HepG2 (cell line): ENCODE measurements around the gene WDR59. TPM values are rescaled to one million over a fixed set of nuclear protein-coding genes. Genes with fewer than 3 reads are reported as not detected.

Source experiments
- DNMT3B ChIP-seq: conservative IDR thresholded peaks from 2 replicates; pipeline ENCODE4 v1.6.1; 2016; ENCODE audit warnings: missing biosample characterization, control low read depth
- GATAD2A ChIP-seq: IDR thresholded peaks from 2 replicates; pipeline ENCODE4 v1.6.1; 2016
- HDAC1 ChIP-seq: sonication (generic); formaldehyde crosslinking; IDR thresholded peaks from 2 replicates; pipeline ENCODE4 v1.5.1; 2020; ENCODE audit warnings: mild to moderate bottlenecking, missing genetic modification reagents
- ISL2 ChIP-seq: sonication (generic); formaldehyde crosslinking; IDR thresholded peaks from 2 replicates; pipeline ENCODE4 v1.5.0; 2020; ENCODE audit warnings: missing genetic modification reagents
- POLR2AphosphoS5 ChIP-seq: IDR thresholded peaks from 2 replicates; pipeline ENCODE4 v1.6.1; 2012; ENCODE audit warnings: low read depth, low read length
- RFXAP ChIP-seq: sonication (generic); formaldehyde crosslinking; IDR thresholded peaks from 2 replicates; pipeline ENCODE4 v1.4.0; 2020; ENCODE audit warnings: missing genetic modification reagents, borderline replicate concordance
- SUZ12 ChIP-seq: fragments of 150-350 bp; IDR thresholded peaks from 2 replicates; pipeline ENCODE4 v1.6.1; 2014; ENCODE audit warnings: low read depth, low read length
- TBX2 ChIP-seq: sonication (generic); formaldehyde crosslinking; IDR thresholded peaks from 2 replicates; pipeline ENCODE4 v1.5.0; 2020; ENCODE audit warnings: missing genetic modification reagents, mild to moderate bottlenecking, borderline replicate concordance
- ZNF274 ChIP-seq: sonication (generic); formaldehyde crosslinking; IDR thresholded peaks from 2 replicates; pipeline ENCODE4 v1.5.1; 2020; ENCODE audit warnings: mild to moderate bottlenecking, missing genetic modification reagents
- ZNF451 ChIP-seq: sonication (generic); formaldehyde crosslinking; IDR thresholded peaks from 2 replicates; pipeline ENCODE4 v1.5.0; 2020; ENCODE audit warnings: mild to moderate bottlenecking, missing genetic modification reagents
- polyA plus RNA-seq, 8 experiments: library from polyadenylated mRNA; depleted of rRNA in 3 of 8; stranded (reverse) in 7 of 8; unstranded in 1 of 8; fragments of >200 nt; fragmentation: Illumina TruSeq in 4 of 8; extraction: Trizol in 4 of 8; gene quantifications; 2 replicates each; pipeline versions ENCODE4 v1.2.1 to v1.2.3, GENCODE V29; 2011 to 2016; ENCODE audit warnings: low read depth in 4 of 8, missing spikeins in 1 of 8, mixed read lengths in 1 of 8; ENCODE audit not compliant: insufficient read depth in 1 of 8
- total RNA-seq, 5 experiments: library from RNA; depleted of rRNA; stranded (reverse); fragments of >200 nt; fragmentation: Illumina TruSeq; extraction: Trizol; gene quantifications; 2 replicates each; pipeline ENCODE4 v1.2.3, GENCODE V29; 2016; ENCODE audit warnings: low read depth in 1 of 5
- TF ChIP-seq, protein P1 (sequence below): sonication (generic); formaldehyde crosslinking; IDR thresholded peaks from 2 replicates; pipeline ENCODE4 v1.4.0; 2020; ENCODE audit warnings: missing genetic modification reagents
- TF ChIP-seq, protein P2 (sequence below), 2 experiments: sonication (generic) in 1 of 2; formaldehyde crosslinking in 1 of 2; IDR thresholded peaks; 2 replicates each; pipeline versions ENCODE4 v1.6.1 to v1.9.0; 2014 to 2022; ENCODE audit warnings: antibody characterized with exemption in 1 of 2, borderline replicate concordance in 1 of 2, inconsistent platforms in 1 of 2, low read depth in 1 of 2, missing genetic modification reagents in 1 of 2
- TF ChIP-seq, protein P3 (sequence below): fragments of 450-650 bp; IDR thresholded peaks from 2 replicates; pipeline ENCODE4 v1.6.1; 2016
- TF ChIP-seq, protein P4 (sequence below): sonication (generic); formaldehyde crosslinking; IDR thresholded peaks from 2 replicates; pipeline ENCODE4 v1.5.1; 2020; ENCODE audit warnings: missing genetic modification reagents, mild to moderate bottlenecking, borderline replicate concordance
- TF ChIP-seq, protein P5 (sequence below): sonication (generic); formaldehyde crosslinking; IDR thresholded peaks from 2 replicates; pipeline ENCODE4 v1.4.0; 2020; ENCODE audit warnings: missing genetic modification reagents

The WDR59 gene
- total and polyA plus RNA-seq, 2 of the 13 experiments (the other 11 are each of a cell fraction or from before 2014, with no cell fraction given) = 65.2 to 306 TPM

DNA sequence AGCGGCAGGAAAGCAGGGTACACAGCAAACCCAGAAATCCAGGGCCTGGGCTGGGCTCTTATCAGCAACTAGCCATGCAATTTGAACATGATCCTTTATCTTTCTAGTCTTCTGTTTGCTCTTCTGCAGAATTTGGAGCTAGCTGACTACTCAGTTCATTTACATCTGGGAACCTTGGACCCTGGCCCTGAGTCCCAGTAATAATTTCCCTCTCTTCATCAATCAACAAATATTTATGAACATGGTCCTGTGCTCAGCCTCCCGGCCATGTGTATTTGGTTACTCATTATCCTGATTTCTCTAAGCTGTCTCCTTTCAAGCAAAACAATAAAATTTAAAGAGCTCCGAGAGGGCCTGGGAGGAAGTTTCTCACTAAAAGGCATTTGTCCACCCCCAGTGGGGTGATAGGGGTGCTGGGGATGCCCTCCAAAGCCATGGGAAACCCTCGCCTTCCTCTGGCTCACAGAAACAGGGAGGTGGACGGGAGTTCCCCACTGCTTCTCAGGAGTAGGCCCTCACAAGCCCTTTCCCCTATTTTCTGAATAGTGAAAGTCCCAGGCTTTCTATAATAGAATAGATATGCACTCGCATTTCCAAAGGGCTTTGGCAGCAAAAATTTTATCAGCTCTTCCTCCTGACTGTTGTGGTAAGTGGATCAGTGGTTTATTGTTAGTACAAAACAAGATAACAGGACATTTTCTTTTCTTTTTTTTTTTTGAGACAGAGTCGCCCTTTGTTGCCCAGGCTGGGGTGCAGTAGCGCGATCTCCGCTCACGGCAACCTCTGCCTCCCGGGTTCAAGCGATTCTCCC lies 6.9 kb upstream of the WDR59 start (continued):
- TF ChIP-seq, protein P1, sequence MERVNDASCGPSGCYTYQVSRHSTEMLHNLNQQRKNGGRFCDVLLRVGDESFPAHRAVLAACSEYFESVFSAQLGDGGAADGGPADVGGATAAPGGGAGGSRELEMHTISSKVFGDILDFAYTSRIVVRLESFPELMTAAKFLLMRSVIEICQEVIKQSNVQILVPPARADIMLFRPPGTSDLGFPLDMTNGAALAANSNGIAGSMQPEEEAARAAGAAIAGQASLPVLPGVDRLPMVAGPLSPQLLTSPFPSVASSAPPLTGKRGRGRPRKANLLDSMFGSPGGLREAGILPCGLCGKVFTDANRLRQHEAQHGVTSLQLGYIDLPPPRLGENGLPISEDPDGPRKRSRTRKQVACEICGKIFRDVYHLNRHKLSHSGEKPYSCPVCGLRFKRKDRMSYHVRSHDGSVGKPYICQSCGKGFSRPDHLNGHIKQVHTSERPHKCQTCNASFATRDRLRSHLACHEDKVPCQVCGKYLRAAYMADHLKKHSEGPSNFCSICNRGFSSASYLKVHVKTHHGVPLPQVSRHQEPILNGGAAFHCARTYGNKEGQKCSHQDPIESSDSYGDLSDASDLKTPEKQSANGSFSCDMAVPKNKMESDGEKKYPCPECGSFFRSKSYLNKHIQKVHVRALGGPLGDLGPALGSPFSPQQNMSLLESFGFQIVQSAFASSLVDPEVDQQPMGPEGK (CRISPR knock-in tag) = peak; percentile 40
- TF ChIP-seq RFXAP (CRISPR knock-in tag) = 0 out of 2 replicates have a peak, but pooled peaks have one; percentile 46
- TF ChIP-seq ZNF451 (CRISPR knock-in tag) = peak; percentile 21; the same call in 1 of the 2 replicates
- TF ChIP-seq, protein P2, sequence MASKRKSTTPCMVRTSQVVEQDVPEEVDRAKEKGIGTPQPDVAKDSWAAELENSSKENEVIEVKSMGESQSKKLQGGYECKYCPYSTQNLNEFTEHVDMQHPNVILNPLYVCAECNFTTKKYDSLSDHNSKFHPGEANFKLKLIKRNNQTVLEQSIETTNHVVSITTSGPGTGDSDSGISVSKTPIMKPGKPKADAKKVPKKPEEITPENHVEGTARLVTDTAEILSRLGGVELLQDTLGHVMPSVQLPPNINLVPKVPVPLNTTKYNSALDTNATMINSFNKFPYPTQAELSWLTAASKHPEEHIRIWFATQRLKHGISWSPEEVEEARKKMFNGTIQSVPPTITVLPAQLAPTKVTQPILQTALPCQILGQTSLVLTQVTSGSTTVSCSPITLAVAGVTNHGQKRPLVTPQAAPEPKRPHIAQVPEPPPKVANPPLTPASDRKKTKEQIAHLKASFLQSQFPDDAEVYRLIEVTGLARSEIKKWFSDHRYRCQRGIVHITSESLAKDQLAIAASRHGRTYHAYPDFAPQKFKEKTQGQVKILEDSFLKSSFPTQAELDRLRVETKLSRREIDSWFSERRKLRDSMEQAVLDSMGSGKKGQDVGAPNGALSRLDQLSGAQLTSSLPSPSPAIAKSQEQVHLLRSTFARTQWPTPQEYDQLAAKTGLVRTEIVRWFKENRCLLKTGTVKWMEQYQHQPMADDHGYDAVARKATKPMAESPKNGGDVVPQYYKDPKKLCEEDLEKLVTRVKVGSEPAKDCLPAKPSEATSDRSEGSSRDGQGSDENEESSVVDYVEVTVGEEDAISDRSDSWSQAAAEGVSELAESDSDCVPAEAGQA (IDR thresholded peaks at IDR 0.05; ENCODE audit: low read depth) = no peak
- TF ChIP-seq, protein P2 (CRISPR knock-in tag; IDR thresholded peaks at IDR 0.05; ENCODE audit: borderline replicate concordance) = peak; percentile 89; the same call in 1 of the 2 replicates
- no peak for TF ChIP-seq ZNF274 (CRISPR knock-in tag)
- TF ChIP-seq GATAD2A (CRISPR knock-in tag) = peak; percentile 96
- peak; percentile 97 for TF ChIP-seq TBX2 (CRISPR knock-in tag)
- TF ChIP-seq DNMT3B (CRISPR knock-in tag) = peak; percentile 81
- TF ChIP-seq, protein P3, sequence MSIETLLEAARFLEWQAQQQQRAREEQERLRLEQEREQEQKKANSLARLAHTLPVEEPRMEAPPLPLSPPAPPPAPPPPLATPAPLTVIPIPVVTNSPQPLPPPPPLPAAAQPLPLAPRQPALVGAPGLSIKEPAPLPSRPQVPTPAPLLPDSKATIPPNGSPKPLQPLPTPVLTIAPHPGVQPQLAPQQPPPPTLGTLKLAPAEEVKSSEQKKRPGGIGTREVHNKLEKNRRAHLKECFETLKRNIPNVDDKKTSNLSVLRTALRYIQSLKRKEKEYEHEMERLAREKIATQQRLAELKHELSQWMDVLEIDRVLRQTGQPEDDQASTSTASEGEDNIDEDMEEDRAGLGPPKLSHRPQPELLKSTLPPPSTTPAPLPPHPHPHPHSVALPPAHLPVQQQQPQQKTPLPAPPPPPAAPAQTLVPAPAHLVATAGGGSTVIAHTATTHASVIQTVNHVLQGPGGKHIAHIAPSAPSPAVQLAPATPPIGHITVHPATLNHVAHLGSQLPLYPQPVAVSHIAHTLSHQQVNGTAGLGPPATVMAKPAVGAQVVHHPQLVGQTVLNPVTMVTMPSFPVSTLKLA = peak; percentile 56
- TF ChIP-seq, protein P4, sequence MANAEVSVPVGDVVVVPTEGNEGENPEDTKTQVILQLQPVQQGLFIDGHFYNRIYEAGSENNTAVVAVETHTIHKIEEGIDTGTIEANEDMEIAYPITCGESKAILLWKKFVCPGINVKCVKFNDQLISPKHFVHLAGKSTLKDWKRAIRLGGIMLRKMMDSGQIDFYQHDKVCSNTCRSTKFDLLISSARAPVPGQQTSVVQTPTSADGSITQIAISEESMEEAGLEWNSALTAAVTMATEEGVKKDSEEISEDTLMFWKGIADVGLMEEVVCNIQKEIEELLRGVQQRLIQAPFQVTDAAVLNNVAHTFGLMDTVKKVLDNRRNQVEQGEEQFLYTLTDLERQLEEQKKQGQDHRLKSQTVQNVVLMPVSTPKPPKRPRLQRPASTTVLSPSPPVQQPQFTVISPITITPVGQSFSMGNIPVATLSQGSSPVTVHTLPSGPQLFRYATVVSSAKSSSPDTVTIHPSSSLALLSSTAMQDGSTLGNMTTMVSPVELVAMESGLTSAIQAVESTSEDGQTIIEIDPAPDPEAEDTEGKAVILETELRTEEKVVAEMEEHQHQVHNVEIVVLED (CRISPR knock-in tag) = no peak; the same call in 1 of the 2 replicates
- TF ChIP-seq ISL2 = peak; percentile 97
- TF ChIP-seq, protein P5, sequence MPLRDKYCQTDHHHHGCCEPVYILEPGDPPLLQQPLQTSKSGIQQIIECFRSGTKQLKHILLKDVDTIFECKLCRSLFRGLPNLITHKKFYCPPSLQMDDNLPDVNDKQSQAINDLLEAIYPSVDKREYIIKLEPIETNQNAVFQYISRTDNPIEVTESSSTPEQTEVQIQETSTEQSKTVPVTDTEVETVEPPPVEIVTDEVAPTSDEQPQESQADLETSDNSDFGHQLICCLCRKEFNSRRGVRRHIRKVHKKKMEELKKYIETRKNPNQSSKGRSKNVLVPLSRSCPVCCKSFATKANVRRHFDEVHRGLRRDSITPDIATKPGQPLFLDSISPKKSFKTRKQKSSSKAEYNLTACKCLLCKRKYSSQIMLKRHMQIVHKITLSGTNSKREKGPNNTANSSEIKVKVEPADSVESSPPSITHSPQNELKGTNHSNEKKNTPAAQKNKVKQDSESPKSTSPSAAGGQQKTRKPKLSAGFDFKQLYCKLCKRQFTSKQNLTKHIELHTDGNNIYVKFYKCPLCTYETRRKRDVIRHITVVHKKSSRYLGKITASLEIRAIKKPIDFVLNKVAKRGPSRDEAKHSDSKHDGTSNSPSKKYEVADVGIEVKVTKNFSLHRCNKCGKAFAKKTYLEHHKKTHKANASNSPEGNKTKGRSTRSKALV (CRISPR knock-in tag) = peak; percentile 42; the same call in 1 of the 2 replicates
- peak; percentile 89 for TF ChIP-seq HDAC1 (CRISPR knock-in tag)
- no peak for TF ChIP-seq SUZ12
- TF ChIP-seq POLR2AphosphoS5 = peak; percentile 67
